ENCODE measurements around the gene SMTN. TPM values are rescaled to one million over a fixed set of nuclear protein-coding genes. Genes with fewer than 3 reads are reported as not detected.
"Not testable (repeated sequence)": the region's sequence is repeated elsewhere in the genome, so short reads cannot be mapped to it uniquely, and the experiment has no call there.

SMTN gene
- total RNA-seq, 1 donor from 2014 or later: 27.0 TPM

DNA sequence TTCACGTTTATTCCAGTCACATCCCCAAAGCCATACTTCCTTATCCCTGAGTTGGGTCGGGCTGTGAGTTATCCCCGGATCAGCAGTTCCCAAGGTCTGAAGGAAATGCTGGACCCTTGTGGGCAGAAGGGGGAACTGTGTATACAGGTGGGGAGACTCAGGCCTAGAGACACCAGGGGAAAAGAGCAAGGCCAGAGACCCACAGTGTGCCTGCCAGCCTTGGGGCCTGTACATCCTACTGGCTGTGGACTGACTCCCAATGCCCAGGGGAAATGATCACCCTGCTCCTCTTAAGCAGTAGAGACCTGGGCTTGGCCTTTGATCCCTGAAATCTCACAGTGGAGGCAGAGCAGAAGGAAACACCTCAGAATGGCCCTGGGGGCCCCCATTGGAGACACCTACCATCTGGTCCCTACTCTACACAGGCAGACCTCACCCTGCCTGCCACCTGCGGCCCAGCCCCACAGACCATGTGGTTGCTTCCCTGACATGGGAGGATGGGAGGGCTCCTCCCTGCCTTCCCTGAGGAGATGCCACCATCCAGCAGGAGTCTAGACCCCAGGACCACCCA lies 25.0 kb downstream of the SMTN start:
- no peak overlapping the region for H3K27ac Mint-ChIP-seq
- H3K9me3 Mint-ChIP-seq: no peaks in the 10 kb centered on the region
- peak overlapping the region; percentile 67 for H3K4me3 Mint-ChIP-seq (ENCODE audit: low read depth)
- H3K4me1 Mint-ChIP-seq (ENCODE audit: low read depth): peaks cover 10% of the 10 kb centered on the region
- intact Hi-C loops (cut with micrococcal nuclease): loop anchor here (5.0 kb wide), 1 partner anchor 181 kb away; no protein-coding TSS in a partner anchor
- no peak for DNase-seq (ENCODE audit: low spot score)
- peaks cover 3% of the 10 kb centered on the region for H3K27me3 Mint-ChIP-seq (ENCODE audit: low read depth)
- H3K36me3 Mint-ChIP-seq (ENCODE audit: low read depth): peaks cover 2% of the 10 kb centered on the region

DNA sequence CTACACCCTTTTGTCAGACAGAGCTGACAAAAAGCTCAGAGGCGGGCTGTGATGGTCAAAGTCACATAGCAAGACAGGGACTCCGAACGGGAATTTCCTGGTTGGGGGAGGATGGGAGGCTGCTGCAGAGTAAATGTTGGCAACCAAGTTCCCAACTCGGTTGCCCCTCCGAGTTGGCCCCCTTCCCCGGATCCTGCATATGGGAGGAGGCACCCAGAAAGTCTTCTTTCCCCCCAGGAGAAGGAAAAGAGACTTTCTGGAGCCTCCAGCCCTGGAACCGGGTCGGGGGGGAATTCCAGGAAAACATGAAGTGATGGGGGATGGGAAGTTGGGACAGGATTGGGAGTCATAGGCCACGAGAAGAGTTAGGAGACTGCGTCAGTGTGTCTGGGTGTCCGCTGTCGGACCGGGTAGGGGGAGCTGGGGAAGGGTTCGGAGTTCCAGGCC lies 25.6 kb downstream of the SMTN start:
- intact Hi-C loops (cut with micrococcal nuclease): loop anchor here (1.0 to 5.0 kb wide), 2 partner anchors 181 to 207 kb away; no protein-coding TSS in a partner anchor
- DNase-seq (ENCODE audit: low spot score): no peak
- Mint-ChIP-seq H3K4me1 (ENCODE audit: low read depth) (peaks cover 10% of the 10 kb centered on the region), H3K27ac (peak overlapping the region; percentile 19), H3K27me3 (ENCODE audit: low read depth) (peaks cover 3% of the 10 kb centered on the region), H3K36me3 (ENCODE audit: low read depth) (no peaks in the 10 kb centered on the region), H3K9me3 (no peaks in the 10 kb centered on the region), H3K4me3 (ENCODE audit: low read depth) (peak overlapping the region; percentile 76)

DNA sequence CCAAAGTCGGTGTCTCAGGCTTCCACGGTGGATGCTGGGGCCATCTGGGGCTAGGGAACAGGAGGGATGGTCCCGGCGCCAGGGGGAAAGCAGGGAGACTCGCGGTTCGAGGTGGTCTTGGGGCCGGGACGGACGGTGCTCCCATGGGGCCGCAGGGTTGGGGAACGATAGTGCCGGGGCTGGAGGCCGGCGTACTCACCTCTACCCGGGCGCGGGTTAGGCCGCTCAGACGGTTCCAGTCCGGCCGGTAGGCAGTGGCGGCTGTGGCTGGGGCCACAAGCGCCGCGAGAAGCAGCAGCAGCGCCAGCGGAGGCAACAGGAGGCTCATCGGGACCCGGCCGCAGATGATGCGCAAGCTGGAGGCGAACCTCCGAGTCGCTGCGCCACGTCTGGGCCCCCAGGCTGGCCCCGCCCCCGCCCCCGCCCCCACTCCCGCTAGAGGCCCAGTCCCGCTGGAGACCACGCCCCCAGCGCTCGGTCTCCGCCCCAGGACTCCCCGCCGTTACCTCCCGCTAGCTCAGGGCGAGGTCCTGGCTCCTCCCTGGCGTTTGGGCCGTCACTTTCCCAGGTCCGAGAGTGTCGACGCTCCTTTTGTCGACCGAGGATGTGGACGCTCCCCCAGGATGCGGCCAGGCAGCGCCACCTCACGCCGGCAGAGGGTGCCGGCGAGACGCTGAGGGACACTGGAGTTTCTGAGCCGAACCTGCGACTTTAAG lies 26.2 kb downstream of the SMTN start, which contains the start of gene SELENOM:
Gene SELENOM (minus strand): TSS at position 391 of the 716 bp plus-strand sequence. CDS start 63 bp downstream, at position 328.
- Mint-ChIP-seq H3K9me3 (no peaks in the 10 kb centered on the region), H3K36me3 (ENCODE audit: low read depth) (no peaks in the 10 kb centered on the region), H3K27ac (peak within 1 kb of the TSS; percentile 19), H3K4me3 (ENCODE audit: low read depth) (peak within 1 kb of the TSS; percentile 85), H3K27me3 (ENCODE audit: low read depth) (peaks cover 3% of the 10 kb centered on the region), H3K4me1 (ENCODE audit: low read depth) (peaks cover 10% of the 10 kb centered on the region)
- intact Hi-C loops (cut with micrococcal nuclease): loop anchor here (1.0 to 5.0 kb wide), 2 partner anchors 180 to 206 kb away; no protein-coding TSS in a partner anchor
- peak; percentile 83 for DNase-seq (ENCODE audit: low spot score)

DNA sequence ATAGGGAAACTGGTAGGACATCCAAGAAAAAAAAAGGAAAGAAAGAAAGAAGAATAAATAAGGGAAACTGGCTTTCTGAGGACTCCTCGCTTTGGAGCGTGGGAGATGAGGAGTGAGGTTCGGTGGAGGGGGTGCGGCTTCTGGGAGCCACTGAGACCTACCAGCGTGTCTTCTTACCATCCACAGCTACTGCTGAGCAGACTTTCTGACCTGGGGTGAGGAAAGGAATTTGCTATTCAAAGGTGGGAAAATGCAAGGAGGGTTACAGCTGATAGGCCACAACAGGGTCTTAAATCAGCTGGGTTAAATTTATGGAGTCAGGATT lies 26.7 kb downstream of the SMTN start:
- Mint-ChIP-seq H3K4me3 (ENCODE audit: low read depth) (peak overlapping the region; percentile 85), H3K36me3 (ENCODE audit: low read depth) (no peaks in the 10 kb centered on the region), H3K27ac (peak overlapping the region; percentile 8), H3K27me3 (ENCODE audit: low read depth) (peaks cover 3% of the 10 kb centered on the region), H3K4me1 (ENCODE audit: low read depth) (peaks cover 10% of the 10 kb centered on the region), H3K9me3 (no peaks in the 10 kb centered on the region)
- DNase-seq (ENCODE audit: low spot score): no peak
- intact Hi-C loops (cut with micrococcal nuclease): loop anchor here (1.0 to 5.0 kb wide), 2 partner anchors 179 to 205 kb away; no protein-coding TSS in a partner anchor

DNA sequence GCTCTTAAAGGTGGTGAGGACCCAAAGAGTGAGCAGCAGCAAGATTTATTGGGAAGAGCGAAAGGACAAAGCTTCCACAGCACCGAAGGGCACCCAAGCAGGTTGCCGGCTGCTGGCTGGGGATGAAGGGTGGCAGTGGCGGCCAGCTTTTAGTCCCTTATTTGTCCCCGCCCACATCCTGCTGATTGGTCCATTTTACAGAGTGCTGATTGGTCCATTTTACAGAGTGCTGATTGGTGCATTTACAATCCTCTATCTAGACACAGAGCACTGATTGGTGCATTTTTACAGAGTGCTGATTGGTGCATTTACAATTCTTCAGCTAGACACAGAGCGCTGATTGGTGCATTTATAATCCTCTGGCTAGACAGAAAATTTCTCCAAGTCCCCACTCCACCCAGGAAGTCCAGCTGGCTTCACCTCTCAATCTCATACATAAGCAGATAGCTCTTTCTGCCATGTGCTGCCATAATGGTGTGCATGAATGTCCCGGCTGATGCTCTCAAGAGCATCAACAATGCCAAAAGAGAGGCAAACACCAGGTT lies 31.5 kb downstream of the SMTN start:
- H3K9me3 Mint-ChIP-seq; DNase-seq (ENCODE audit: low spot score); H3K4me3 Mint-ChIP-seq (ENCODE audit: low read depth); H3K4me1 Mint-ChIP-seq (ENCODE audit: low read depth); H3K27me3 Mint-ChIP-seq (ENCODE audit: low read depth); H3K27ac Mint-ChIP-seq; intact Hi-C loops (cut with micrococcal nuclease); H3K36me3 Mint-ChIP-seq (ENCODE audit: low read depth): not testable (repeated sequence)

DNA sequence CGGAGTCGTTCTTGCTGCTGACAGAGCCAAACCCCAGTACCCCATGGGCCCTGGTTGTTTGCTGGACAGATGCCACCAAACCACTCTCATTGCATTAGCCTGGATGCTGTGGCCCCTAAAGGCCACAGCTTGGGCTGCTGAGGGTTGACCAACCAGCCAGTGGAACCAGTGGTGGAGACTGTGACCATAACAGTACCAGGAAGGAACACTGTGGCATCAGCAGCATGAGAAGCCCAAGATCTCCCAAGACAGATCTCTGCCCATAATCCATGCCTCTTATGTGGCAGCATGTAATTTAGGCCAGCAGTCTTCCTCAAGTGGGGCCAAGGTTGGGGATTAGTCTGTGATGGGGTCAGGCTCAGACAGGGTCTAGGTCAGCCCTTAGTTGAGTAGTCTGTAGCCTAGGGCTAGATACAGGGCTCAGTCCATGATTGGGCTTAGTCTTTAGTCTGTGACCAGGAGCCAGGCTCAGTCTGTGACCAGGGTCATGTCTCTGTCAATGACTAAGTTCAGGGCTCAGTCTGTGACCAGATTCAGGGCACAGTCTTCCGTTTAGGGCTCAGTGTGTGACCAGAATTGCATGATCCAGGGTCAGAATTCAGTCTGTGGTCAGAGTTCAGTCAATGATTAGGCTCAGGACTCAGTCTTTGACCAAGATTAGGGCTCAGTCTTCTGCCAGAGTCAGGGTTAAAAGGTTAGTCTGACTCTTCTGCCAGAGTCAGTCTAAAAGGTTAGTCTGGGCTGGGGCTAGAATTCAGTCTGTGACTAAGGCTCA lies 37.1 kb downstream of the SMTN start:
- no peak overlapping the region for H3K4me3 Mint-ChIP-seq (ENCODE audit: low read depth)
- intact Hi-C loops (cut with micrococcal nuclease): no loop called here
- H3K36me3 Mint-ChIP-seq (ENCODE audit: low read depth): no peaks in the 10 kb centered on the region

DNA sequence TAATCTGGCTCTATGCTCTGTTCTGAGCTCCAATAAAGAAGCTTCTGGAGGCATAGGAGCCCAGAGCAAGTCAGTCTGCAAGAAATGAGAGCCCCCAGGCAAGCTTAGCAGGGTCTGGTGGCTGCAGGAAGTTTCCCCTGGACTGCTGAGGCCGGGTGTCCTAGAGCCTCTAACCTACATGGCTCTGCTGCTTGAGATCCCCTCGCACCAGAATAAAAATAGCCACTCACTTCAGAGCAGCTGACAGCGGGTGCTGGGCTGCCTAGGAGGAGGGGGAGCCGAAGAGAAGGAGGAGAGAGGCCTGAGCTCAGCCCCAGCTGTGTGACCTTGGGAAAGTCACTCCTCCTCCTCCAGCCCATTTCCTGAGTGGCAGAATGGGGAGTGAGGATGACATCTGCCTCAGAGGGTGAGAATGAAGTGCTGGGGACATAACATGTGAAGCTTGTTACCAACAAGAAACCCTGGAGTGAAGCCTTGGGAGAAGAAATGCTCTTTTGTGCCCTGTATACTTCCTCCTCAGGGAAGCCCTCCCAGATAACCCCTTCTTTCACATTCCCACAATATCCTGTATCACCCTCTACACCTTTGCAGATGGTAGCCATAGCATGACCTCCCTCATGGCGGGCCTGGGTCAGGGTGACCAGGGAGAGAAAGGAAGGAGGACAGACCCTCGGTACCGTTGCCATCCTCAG lies 38.1 kb downstream of the SMTN start:
- Mint-ChIP-seq H3K36me3 (ENCODE audit: low read depth) (no peaks in the 10 kb centered on the region), H3K9me3 (no peaks in the 10 kb centered on the region), H3K27me3 (ENCODE audit: low read depth) (no peaks in the 10 kb centered on the region), H3K4me3 (ENCODE audit: low read depth) (no peak overlapping the region), H3K4me1 (ENCODE audit: low read depth) (no peaks in the 10 kb centered on the region), H3K27ac (no peak overlapping the region)
- no peak for DNase-seq (ENCODE audit: low spot score)
- intact Hi-C loops (cut with micrococcal nuclease): no loop called here

More for the DNA sequence above, 37.1 kb downstream of the SMTN start:
- Mint-ChIP-seq H3K27ac (no peak overlapping the region), H3K4me1 (ENCODE audit: low read depth) (no peaks in the 10 kb centered on the region), H3K9me3 (no peaks in the 10 kb centered on the region), H3K27me3 (ENCODE audit: low read depth) (no peaks in the 10 kb centered on the region)
- DNase-seq (ENCODE audit: low spot score): no peak

DNA sequence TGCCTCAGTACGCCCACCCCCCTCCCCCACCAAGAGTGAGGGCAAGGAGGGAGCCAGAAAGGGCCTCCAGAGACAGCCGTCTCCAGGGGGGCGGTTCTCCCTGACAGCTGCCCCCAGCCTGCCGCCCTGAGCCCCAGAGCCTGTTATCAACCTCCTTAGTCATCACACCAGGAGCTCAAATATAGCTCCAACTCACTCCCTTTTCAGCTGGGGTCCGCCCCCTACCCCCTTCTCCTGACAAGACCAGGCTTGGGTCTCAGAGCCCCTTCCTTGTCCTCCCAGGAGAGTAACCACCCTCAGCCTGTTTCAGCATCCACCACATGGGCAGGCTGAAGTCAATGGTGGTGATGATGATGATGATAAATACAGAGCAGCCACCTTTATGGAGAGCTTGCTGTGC lies 39.1 kb downstream of the SMTN start:
- H3K4me3 Mint-ChIP-seq (ENCODE audit: low read depth): no peak overlapping the region
- intact Hi-C loops (cut with micrococcal nuclease): no loop called here
- no peak for DNase-seq (ENCODE audit: low spot score)
- H3K27ac Mint-ChIP-seq: no peak overlapping the region
- H3K36me3 Mint-ChIP-seq (ENCODE audit: low read depth): no peaks in the 10 kb centered on the region
- H3K27me3 Mint-ChIP-seq (ENCODE audit: low read depth): no peaks in the 10 kb centered on the region
- no peaks in the 10 kb centered on the region for H3K4me1 Mint-ChIP-seq (ENCODE audit: low read depth)
- no peaks in the 10 kb centered on the region for H3K9me3 Mint-ChIP-seq

DNA sequence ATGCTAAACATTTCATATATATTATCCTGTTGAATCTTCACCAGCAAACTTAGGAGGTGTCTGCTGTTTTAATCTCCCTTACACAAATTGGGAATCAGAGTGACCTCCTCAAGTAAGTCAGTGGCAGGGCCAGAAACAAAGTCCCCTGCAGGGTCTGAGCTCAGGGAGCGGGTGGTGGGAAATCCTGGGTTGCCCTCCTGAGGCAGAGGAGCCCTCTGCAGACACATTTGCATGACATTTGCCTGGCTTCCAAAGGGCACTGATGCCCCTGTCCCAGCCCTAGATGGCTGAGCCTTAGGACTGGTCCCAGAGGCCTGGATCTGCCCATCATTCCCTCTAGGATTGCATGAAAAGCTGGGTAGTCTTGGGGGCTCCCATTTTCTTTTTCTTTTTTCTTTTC lies 39.5 kb downstream of the SMTN start:
- DNase-seq (ENCODE audit: low spot score): no peak
- Mint-ChIP-seq H3K36me3 (ENCODE audit: low read depth) (no peaks in the 10 kb centered on the region), H3K4me3 (ENCODE audit: low read depth) (no peak overlapping the region), H3K27ac (no peak overlapping the region), H3K27me3 (ENCODE audit: low read depth) (no peaks in the 10 kb centered on the region), H3K4me1 (ENCODE audit: low read depth) (no peaks in the 10 kb centered on the region), H3K9me3 (no peaks in the 10 kb centered on the region)
- intact Hi-C loops (cut with micrococcal nuclease): no loop called here

DNA sequence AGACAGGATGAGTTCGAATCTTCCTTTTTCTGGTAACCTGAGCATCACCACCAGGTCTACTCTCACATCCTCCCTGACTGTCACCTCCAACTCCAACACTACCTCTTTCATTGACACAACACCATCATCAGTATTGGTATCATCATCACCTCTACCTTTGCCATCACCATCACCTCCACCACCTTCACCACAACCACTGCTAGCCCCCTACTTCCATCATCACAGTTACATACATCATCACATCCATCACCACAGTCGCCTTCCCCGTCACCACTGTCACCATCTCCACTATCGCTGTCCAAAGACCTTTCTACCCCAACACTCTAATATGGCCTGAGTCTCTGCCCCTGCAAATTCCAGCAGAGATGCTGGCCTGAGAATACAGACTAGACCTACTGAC lies 40.3 kb downstream of the SMTN start:
- H3K27ac Mint-ChIP-seq: no peak overlapping the region
- H3K9me3 Mint-ChIP-seq: no peaks in the 10 kb centered on the region
- DNase-seq (ENCODE audit: low spot score): no peak
- intact Hi-C loops (cut with micrococcal nuclease): no loop called here
- no peaks in the 10 kb centered on the region for H3K4me1 Mint-ChIP-seq (ENCODE audit: low read depth)
- H3K4me3 Mint-ChIP-seq (ENCODE audit: low read depth): no peak overlapping the region
- no peaks in the 10 kb centered on the region for H3K36me3 Mint-ChIP-seq (ENCODE audit: low read depth)
- H3K27me3 Mint-ChIP-seq (ENCODE audit: low read depth): no peaks in the 10 kb centered on the region

DNA sequence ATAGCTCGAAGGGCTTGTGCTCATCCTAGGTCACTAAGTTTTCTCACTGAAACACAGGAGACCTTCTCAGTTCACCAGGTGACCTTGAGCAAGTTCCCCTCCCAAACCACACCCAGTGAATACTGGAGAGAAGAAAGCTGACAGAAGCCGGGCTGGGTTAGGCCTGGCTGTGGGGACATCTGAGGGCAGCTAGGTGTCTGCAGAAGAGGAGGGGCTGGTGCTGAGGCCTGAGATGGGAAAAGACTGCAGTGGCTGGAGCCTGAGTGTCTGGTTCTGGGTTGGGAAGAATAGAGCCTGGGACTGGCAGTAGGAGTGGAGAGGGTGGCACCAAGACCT lies 41.0 kb downstream of the SMTN start:
- Mint-ChIP-seq H3K27ac (no peak overlapping the region), H3K9me3 (no peaks in the 10 kb centered on the region), H3K4me1 (ENCODE audit: low read depth) (no peaks in the 10 kb centered on the region), H3K4me3 (ENCODE audit: low read depth) (no peak overlapping the region), H3K27me3 (ENCODE audit: low read depth) (no peaks in the 10 kb centered on the region), H3K36me3 (ENCODE audit: low read depth) (no peaks in the 10 kb centered on the region)
- intact Hi-C loops (cut with micrococcal nuclease): no loop called here
- DNase-seq (ENCODE audit: low spot score): no peak

DNA sequence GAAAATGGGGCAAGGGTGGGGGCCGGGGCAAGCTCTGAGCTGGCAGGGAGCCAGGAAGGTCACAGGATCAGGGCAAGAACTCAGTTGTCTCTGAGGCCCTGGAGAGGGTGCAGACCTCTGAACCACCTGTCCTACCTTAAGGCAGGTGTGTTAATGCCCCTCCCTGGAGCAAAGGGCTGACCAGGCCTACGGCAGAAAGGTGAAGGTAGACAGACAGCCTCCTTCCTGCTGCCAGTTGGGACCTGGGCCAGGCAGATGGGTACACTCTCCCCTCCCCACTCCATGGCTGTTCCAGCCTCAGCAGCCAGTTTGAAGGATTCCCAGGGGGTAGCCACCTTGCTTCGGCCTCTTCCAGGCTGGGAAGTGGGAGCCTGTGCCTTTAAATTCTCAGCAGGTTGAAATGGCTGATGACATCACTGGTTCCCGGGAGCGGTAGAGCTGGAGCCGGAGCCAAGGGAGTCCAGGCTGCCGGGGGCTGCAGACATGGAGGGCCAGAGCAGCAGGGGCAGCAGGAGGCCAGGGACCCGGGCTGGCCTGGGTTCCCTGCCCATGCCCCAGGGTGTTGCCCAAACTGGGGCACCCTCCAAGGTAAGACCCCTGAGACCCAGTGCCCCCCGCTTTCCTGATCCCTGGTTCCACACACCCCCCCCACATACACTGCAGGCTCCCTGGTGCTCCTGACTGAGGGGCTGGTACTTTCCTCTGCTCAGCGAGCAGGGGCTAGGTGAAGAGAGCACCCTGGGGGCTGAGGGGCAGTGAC lies 41.6 kb downstream of the SMTN start, which contains the start of gene INPP5J:
Gene INPP5J (plus strand): TSS at position 435 of the 760 bp plus-strand sequence. CDS start 49 bp downstream, at position 484.
- no peak for DNase-seq (ENCODE audit: low spot score)
- Mint-ChIP-seq H3K27me3 (ENCODE audit: low read depth) (no peaks in the 10 kb centered on the region), H3K4me3 (ENCODE audit: low read depth) (no peak within 1 kb of the TSS), H3K4me1 (ENCODE audit: low read depth) (no peaks in the 10 kb centered on the region), H3K36me3 (ENCODE audit: low read depth) (no peaks in the 10 kb centered on the region), H3K9me3 (no peaks in the 10 kb centered on the region), H3K27ac (no peak within 1 kb of the TSS)
- intact Hi-C loops (cut with micrococcal nuclease): no loop called here
